NB4 (cell line): ENCODE results near the gene ZNF772.

Experiments used
- DNase-seq: peaks from one replicate; pipeline ENCODE4 v3.0.0; 2010; ENCODE audit warnings: low read depth
- H3K4me3 ChIP-seq: one replicate; pipeline ENCODE4 v1.5.1; 2011; ENCODE audit warnings: mild to moderate bottlenecking, low read depth, low read length, moderate library complexity
- MYC ChIP-seq: IDR thresholded peaks from 2 replicates; pipeline ENCODE4 v1.6.1; 2011; ENCODE audit warnings: low read depth, low read length
- POLR2A ChIP-seq: IDR thresholded peaks from 2 replicates; pipeline ENCODE4 v1.6.1; 2011; ENCODE audit warnings: mild to moderate bottlenecking; ENCODE audit not compliant: insufficient read length; ENCODE audit errors: extremely low read depth
- TF ChIP-seq, protein P1 (sequence below): IDR thresholded peaks from one replicate; pipeline ENCODE4 v1.5.1; 2012; ENCODE audit warnings: low read depth, low read length
- TF ChIP-seq, protein P2 (sequence below): IDR thresholded peaks from 2 replicates; pipeline ENCODE4 v1.6.1; 2011; ENCODE audit warnings: low read depth, low read length

The ZNF772 gene

DNA sequence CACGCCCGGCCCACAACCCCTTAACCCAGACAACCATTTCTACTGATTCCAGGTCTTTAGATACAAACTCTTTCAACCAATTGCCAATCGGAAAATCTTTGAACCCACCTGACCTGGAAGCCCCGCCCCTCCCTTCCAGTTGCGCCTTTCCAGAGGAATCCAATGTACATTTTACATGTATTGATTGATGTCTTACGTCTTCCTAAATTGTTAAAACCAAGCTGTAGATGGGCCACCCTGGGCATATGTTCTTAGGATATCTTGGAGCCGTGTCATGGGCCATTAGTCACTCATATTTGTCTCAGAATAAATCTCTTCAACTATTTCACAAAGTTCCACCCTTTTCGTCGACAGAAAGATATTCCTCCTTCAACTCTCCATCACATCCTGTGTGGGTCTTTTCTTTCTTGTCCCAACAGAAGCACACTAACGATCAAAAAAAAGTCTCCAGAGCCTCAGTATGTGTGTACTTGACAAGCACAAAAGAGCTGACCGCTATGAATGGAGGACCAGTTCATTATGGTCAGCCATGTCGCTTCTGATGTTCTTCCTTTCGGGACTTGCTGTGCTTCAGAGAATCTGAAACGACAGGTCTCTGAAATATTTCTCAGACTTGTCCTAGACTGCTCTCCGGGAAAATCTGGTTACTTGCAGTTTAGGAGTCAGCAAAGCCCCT is 42.8 kb downstream of the ZNF772 start:
- peak overlapping the region; percentile 64 for H3K4me3 ChIP-seq
- DNase-seq, result no peak
- no peak for TF ChIP-seq POLR2A
- TF ChIP-seq, protein P1, sequence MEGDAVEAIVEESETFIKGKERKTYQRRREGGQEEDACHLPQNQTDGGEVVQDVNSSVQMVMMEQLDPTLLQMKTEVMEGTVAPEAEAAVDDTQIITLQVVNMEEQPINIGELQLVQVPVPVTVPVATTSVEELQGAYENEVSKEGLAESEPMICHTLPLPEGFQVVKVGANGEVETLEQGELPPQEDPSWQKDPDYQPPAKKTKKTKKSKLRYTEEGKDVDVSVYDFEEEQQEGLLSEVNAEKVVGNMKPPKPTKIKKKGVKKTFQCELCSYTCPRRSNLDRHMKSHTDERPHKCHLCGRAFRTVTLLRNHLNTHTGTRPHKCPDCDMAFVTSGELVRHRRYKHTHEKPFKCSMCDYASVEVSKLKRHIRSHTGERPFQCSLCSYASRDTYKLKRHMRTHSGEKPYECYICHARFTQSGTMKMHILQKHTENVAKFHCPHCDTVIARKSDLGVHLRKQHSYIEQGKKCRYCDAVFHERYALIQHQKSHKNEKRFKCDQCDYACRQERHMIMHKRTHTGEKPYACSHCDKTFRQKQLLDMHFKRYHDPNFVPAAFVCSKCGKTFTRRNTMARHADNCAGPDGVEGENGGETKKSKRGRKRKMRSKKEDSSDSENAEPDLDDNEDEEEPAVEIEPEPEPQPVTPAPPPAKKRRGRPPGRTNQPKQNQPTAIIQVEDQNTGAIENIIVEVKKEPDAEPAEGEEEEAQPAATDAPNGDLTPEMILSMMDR, result no peak
- TF ChIP-seq MYC, result no peak
- TF ChIP-seq, protein P2, sequence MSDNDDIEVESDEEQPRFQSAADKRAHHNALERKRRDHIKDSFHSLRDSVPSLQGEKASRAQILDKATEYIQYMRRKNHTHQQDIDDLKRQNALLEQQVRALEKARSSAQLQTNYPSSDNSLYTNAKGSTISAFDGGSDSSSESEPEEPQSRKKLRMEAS, result no peak

DNA sequence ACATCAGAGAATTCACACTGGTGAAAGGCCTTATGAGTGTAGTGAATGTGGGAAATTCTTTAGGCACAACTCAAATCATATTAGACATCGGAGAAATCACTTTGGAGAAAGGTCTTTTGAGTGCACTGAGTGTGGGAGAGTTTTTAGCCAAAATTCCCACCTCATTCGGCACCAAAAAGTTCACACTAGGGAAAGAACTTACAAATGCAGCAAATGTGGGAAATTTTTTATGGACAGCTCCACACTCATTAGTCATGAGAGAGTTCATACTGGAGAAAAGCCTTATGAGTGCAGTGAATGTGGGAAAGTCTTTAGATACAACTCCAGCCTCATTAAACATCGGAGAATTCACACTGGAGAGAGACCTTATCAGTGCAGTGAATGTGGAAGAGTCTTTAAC is 56.3 kb downstream of the ZNF772 start:
- no peak for DNase-seq
- no peak for TF ChIP-seq POLR2A
- TF ChIP-seq, protein P2, result no peak
- TF ChIP-seq MYC, result no peak
- TF ChIP-seq, protein P1, result no peak
- H3K4me3 ChIP-seq, result no peak overlapping the region

DNA sequence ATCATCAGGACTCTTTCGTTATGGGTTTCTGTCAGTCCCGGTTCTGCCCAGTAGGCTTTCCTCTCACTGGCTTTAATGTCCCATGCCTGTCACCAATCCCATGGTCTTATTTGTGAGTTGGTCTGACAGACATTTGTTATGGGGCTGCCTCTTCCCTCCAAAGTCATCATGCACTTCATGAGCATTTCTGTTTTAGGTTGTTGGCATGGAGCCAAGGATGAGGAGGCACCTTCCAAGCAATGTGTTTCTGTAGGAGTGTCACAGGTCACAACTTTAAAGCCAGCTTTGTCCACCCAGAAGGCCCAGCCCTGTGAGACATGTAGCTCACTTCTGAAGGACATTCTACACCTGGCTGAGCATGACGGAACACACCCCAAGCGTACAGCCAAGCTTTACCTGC is 57.9 kb downstream of the ZNF772 start:
- no peak for TF ChIP-seq MYC
- no peak overlapping the region for H3K4me3 ChIP-seq
- no peak for DNase-seq
